Activated CD4-positive, alpha-beta T cell treated with anti-CD3 and anti-CD28 coated beads, Interleukin-2, amount 50 U/mL, for 16 hours (primary cell): ENCODE measurements around the gene LDLRAD4.

ENCODE experiments used
- DNase-seq: peaks from one replicate; pipeline ENCODE4 v3.0.0-alpha.2; 2020

Gene LDLRAD4

GRCh38 chr18:13438507-13439056 lies 220.0 kb downstream of the LDLRAD4 start:
- DNase-seq: no peak

- no peak for DNase-seq
Measured at GRCh38 chr18:13439461-13439860, 220.9 kb downstream of the LDLRAD4 start.

GRCh38 chr18:13440277-13441248 lies 222.0 kb downstream of the LDLRAD4 start:
- no peak for DNase-seq

GRCh38 chr18:13441736-13442135 lies 223.2 kb downstream of the LDLRAD4 start:
- no peak for DNase-seq

GRCh38 chr18:13442451-13442850 lies 223.9 kb downstream of the LDLRAD4 start:
- no peak for DNase-seq

GRCh38 chr18:13443552-13443951 lies 225.0 kb downstream of the LDLRAD4 start:
- no peak for DNase-seq

- no peak for DNase-seq
Measured at GRCh38 chr18:13444430-13445240, 226.1 kb downstream of the LDLRAD4 start.

GRCh38 chr18:13445241-13445897 lies 226.8 kb downstream of the LDLRAD4 start:
- DNase-seq: no peak

- DNase-seq: no peak
Measured at GRCh38 chr18:13446024-13446423, 227.5 kb downstream of the LDLRAD4 start.

- DNase-seq: peak; percentile 61
Measured at GRCh38 chr18:13446610-13447461, 228.3 kb downstream of the LDLRAD4 start.

- no peak for DNase-seq
Measured at GRCh38 chr18:13447621-13448334, 229.2 kb downstream of the LDLRAD4 start.

- DNase-seq: no peak
Measured at GRCh38 chr18:13448335-13448795, 229.8 kb downstream of the LDLRAD4 start.

- DNase-seq: no peak
Measured at GRCh38 chr18:13449651-13450050, 231.1 kb downstream of the LDLRAD4 start.

GRCh38 chr18:13450289-13451212 lies 232.0 kb downstream of the LDLRAD4 start:
- no peak for DNase-seq

- no peak for DNase-seq
Measured at GRCh38 chr18:13451213-13451540, 232.6 kb downstream of the LDLRAD4 start.

GRCh38 chr18:13451661-13452387 lies 233.3 kb downstream of the LDLRAD4 start:
- DNase-seq: no peak

- DNase-seq: no peak
Measured at GRCh38 chr18:13452388-13452811, 233.8 kb downstream of the LDLRAD4 start.

GRCh38 chr18:13452871-13453680 lies 234.5 kb downstream of the LDLRAD4 start:
- DNase-seq: no peak
